HepG2 (cell line): ENCODE results near the gene ADAMTS13. TPM values are rescaled to one million over a fixed set of nuclear protein-coding genes. Genes with fewer than 3 reads are reported as not detected.

Experiments
- CEBPB ChIP-seq: IDR thresholded peaks from 2 replicates; pipeline ENCODE4 v1.6.1; 2011; ENCODE audit warnings: low read depth, low read length, improper control_type of control experiment, borderline replicate concordance
- CEBPG ChIP-seq: IDR thresholded peaks from 2 replicates; pipeline ENCODE4 v1.6.1; 2016
- GPN1 ChIP-seq: sonication (generic); formaldehyde crosslinking; IDR thresholded peaks from 2 replicates; pipeline ENCODE4 v1.5.1; 2020; ENCODE audit warnings: missing genetic modification reagents, borderline replicate concordance
- LCORL ChIP-seq, 2 experiments: fragments of 450-650 bp in 1 of 2; sonication (generic) in 1 of 2; formaldehyde crosslinking in 1 of 2; IDR thresholded peaks; 2 replicates each; pipeline versions ENCODE4 v1.5.0 to v1.6.1; 2017 to 2020; ENCODE audit warnings: antibody characterized with exemption in 1 of 2, missing genetic modification reagents in 1 of 2
- MAFK ChIP-seq, 2 experiments: IDR thresholded peaks in 1 of 2; conservative IDR thresholded peaks in 1 of 2; 2 replicates each; pipeline ENCODE4 v1.6.1; 2011; ENCODE audit warnings: improper control_type of control experiment in 2 of 2, low read length in 2 of 2
- SOX6 ChIP-seq, 2 experiments: fragments of 450-650 bp in 1 of 2; sonication (generic) in 1 of 2; formaldehyde crosslinking in 1 of 2; IDR thresholded peaks; 2 replicates each; pipeline versions ENCODE4 v1.4.0 to v1.6.1; 2017 to 2020; ENCODE audit warnings: antibody characterized with exemption in 1 of 2, mild to moderate bottlenecking in 1 of 2, missing genetic modification reagents in 1 of 2
- ZBED4 ChIP-seq: sonication (generic); formaldehyde crosslinking; IDR thresholded peaks from 2 replicates; pipeline ENCODE4 v1.4.0; 2020; ENCODE audit warnings: missing genetic modification reagents, borderline replicate concordance
- ZBTB26 ChIP-seq: IDR thresholded peaks from 2 replicates; pipeline ENCODE4 v1.6.1; 2016; ENCODE audit warnings: missing compliant biosample characterization, missing genetic modification reagents, borderline replicate concordance
- ZNF382 ChIP-seq: sonication (generic); formaldehyde crosslinking; IDR thresholded peaks from 2 replicates; pipeline ENCODE4 v1.5.0; 2020; ENCODE audit warnings: missing genetic modification reagents, mild to moderate bottlenecking, borderline replicate concordance
- ZNF432 ChIP-seq: sonication (generic); formaldehyde crosslinking; IDR thresholded peaks from 2 replicates; pipeline ENCODE4 v1.5.0; 2020; ENCODE audit warnings: missing genetic modification reagents, mild to moderate bottlenecking, borderline replicate concordance
- ZNF589 ChIP-seq: sonication (generic); formaldehyde crosslinking; conservative IDR thresholded peaks from 2 replicates; pipeline ENCODE4 v1.8.0; 2022; ENCODE audit warnings: mild to moderate bottlenecking, moderate library complexity, missing genetic modification reagents
- ZNF879 ChIP-seq: sonication (generic); formaldehyde crosslinking; IDR thresholded peaks from 2 replicates; pipeline ENCODE4 v1.8.1; 2023; ENCODE audit warnings: missing genetic modification reagents
- polyA plus RNA-seq, 8 experiments: library from polyadenylated mRNA; depleted of rRNA in 3 of 8; stranded (reverse) in 7 of 8; unstranded in 1 of 8; fragments of >200 nt; fragmentation: Illumina TruSeq in 4 of 8; extraction: Trizol in 4 of 8; gene quantifications; 2 replicates each; pipeline versions ENCODE4 v1.2.1 to v1.2.3, GENCODE V29; 2011 to 2016; ENCODE audit warnings: low read depth in 4 of 8, missing spikeins in 1 of 8, mixed read lengths in 1 of 8; ENCODE audit not compliant: insufficient read depth in 1 of 8
- total RNA-seq, 5 experiments: library from RNA; depleted of rRNA; stranded (reverse); fragments of >200 nt; fragmentation: Illumina TruSeq; extraction: Trizol; gene quantifications; 2 replicates each; pipeline ENCODE4 v1.2.3, GENCODE V29; 2016; ENCODE audit warnings: low read depth in 1 of 5
- TF ChIP-seq, protein P1 (sequence below): sonication (generic); formaldehyde crosslinking; IDR thresholded peaks from 2 replicates; pipeline ENCODE4 v1.4.0; 2020; ENCODE audit warnings: missing genetic modification reagents, borderline replicate concordance
- TF ChIP-seq, protein P2 (sequence below): sonication (generic); formaldehyde crosslinking; IDR thresholded peaks from 2 replicates; pipeline ENCODE4 v1.5.0; 2020; ENCODE audit warnings: missing genetic modification reagents
- TF ChIP-seq, protein P3 (sequence below): IDR thresholded peaks from 2 replicates; pipeline ENCODE4 v1.6.1; 2016; ENCODE audit warnings: missing genetic modification reagents, missing compliant biosample characterization

The ADAMTS13 gene
- total and polyA plus RNA-seq, 2 of the 13 experiments (the other 11 are each of a cell fraction or from before 2014, with no cell fraction given) = 0.91 to 4.5 TPM

GRCh38 chr9:133390713-133391112 lies 31.5 kb upstream of the ADAMTS13 start (continued):
- TF ChIP-seq, protein P1, sequence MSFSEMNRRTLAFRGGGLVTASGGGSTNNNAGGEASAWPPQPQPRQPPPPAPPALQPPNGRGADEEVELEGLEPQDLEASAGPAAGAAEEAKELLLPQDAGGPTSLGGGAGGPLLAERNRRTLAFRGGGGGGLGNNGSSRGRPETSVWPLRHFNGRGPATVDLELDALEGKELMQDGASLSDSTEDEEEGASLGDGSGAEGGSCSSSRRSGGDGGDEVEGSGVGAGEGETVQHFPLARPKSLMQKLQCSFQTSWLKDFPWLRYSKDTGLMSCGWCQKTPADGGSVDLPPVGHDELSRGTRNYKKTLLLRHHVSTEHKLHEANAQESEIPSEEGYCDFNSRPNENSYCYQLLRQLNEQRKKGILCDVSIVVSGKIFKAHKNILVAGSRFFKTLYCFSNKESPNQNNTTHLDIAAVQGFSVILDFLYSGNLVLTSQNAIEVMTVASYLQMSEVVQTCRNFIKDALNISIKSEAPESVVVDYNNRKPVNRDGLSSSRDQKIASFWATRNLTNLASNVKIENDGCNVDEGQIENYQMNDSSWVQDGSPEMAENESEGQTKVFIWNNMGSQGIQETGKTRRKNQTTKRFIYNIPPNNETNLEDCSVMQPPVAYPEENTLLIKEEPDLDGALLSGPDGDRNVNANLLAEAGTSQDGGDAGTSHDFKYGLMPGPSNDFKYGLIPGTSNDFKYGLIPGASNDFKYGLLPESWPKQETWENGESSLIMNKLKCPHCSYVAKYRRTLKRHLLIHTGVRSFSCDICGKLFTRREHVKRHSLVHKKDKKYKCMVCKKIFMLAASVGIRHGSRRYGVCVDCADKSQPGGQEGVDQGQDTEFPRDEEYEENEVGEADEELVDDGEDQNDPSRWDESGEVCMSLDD (CRISPR knock-in tag) = peak; percentile 85; the same call in 1 of the 2 replicates
- TF ChIP-seq LCORL (IDR thresholded peaks at IDR 0.05) = no peak
- 0 out of 2 replicates have a peak, but pooled peaks have one; percentile 29 for TF ChIP-seq LCORL (CRISPR knock-in tag; IDR thresholded peaks at IDR 0.05)
- no peak for TF ChIP-seq ZNF589 (CRISPR knock-in tag)
- TF ChIP-seq SOX6 (IDR thresholded peaks at IDR 0.05) = no peak
- TF ChIP-seq SOX6 (CRISPR knock-in tag; IDR thresholded peaks at IDR 0.05) = peak; percentile 17; the same call in 1 of the 2 replicates
- TF ChIP-seq, protein P2, sequence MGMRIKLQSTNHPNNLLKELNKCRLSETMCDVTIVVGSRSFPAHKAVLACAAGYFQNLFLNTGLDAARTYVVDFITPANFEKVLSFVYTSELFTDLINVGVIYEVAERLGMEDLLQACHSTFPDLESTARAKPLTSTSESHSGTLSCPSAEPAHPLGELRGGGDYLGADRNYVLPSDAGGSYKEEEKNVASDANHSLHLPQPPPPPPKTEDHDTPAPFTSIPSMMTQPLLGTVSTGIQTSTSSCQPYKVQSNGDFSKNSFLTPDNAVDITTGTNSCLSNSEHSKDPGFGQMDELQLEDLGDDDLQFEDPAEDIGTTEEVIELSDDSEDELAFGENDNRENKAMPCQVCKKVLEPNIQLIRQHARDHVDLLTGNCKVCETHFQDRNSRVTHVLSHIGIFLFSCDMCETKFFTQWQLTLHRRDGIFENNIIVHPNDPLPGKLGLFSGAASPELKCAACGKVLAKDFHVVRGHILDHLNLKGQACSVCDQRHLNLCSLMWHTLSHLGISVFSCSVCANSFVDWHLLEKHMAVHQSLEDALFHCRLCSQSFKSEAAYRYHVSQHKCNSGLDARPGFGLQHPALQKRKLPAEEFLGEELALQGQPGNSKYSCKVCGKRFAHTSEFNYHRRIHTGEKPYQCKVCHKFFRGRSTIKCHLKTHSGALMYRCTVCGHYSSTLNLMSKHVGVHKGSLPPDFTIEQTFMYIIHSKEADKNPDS (CRISPR knock-in tag) = 0 out of 2 replicates have a peak, but pooled peaks have one; percentile 69
- peak; percentile 72; the same call in 1 of the 2 replicates for TF ChIP-seq CEBPG (CRISPR knock-in tag)
- TF ChIP-seq ZBTB26 = 0 out of 2 replicates have a peak, but pooled peaks have one; percentile 20
- no peak for TF ChIP-seq MAFK (conservative IDR thresholded peaks at IDR 0.05 in 1 of 2, IDR thresholded peaks at IDR 0.05 in 1 of 2; ENCODE audit: low read length in 2 of 2)
- no peak for TF ChIP-seq ZNF432
- TF ChIP-seq ZBED4 (CRISPR knock-in tag) = no peak
- TF ChIP-seq ZNF879 = no peak
- no peak for TF ChIP-seq GPN1 (CRISPR knock-in tag)
- TF ChIP-seq, protein P3, sequence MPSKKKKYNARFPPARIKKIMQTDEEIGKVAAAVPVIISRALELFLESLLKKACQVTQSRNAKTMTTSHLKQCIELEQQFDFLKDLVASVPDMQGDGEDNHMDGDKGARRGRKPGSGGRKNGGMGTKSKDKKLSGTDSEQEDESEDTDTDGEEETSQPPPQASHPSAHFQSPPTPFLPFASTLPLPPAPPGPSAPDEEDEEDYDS (CRISPR knock-in tag) = no peak
- TF ChIP-seq ZNF382 = no peak
- TF ChIP-seq CEBPB = peak; percentile 9; the same call in 1 of the 2 replicates
